Heart left ventricle (tissue), 13 donors: ENCODE data around the gene MLLT10.

Source experiments
- POLR2A ChIP-seq, 2 donors: fragments of 450-650 bp; IDR thresholded peaks; one replicate each; pipeline ENCODE4 v1.6.1; 2017; ENCODE audit warnings: antibody characterized with exemption in 2 of 2, mild to moderate bottlenecking in 2 of 2, moderate library complexity in 2 of 2
- TF ChIP-seq, protein P1 (sequence below), 12 donors: fragments of 200-600 bp; sonication (generic) in 4 of 12; IDR thresholded peaks; one replicate each; pipeline versions ENCODE4 v1.5.0 to v1.8.0; 2018 to 2022; ENCODE audit warnings: antibody characterized with exemption in 12 of 12, mild to moderate bottlenecking in 5 of 12
- donor health status: ischemic (EF 13 %, LVEDD 7.1; RV severe dilation, severe dysfunction).
- donor health status: DM: no; HTN: yes; CAD: no.
- donor health status: DM: no; HTN: no; CAD: no.
- donor health status: ischemic (EF 25% LVEDD 6.9; RV normal size, moderate dysfunction).
- donor health status: ischemic (EF 25% LVEDD 5.7; RV mildly dilated, moderate dysfunction).
- donor health status: ischemic (EF 35%, LVEDD 5.7; RV mildly dilated, moderate dysfunction).
- donor health status: nonischemic (EF 11% LVEDD 7.7; RV severe dilation, severe dysfunction).
- donor health status: DM: yes; HTN: yes; CAD: no.
- donor health status: PGD.
- donor health status: ischemic (EF 29% LVEDD 5.4; RV normal size, mild dysfunction).
- donor health status: nonischemic (EF 23%, LVEDD 6.1; RV moderate dilation, normal function).

GRCh38 chr10:21728618-21729017, 194.6 kb downstream of the MLLT10 start:
- no peak for TF ChIP-seq POLR2A (IDR thresholded peaks at IDR 0.05)
- TF ChIP-seq, protein P1, sequence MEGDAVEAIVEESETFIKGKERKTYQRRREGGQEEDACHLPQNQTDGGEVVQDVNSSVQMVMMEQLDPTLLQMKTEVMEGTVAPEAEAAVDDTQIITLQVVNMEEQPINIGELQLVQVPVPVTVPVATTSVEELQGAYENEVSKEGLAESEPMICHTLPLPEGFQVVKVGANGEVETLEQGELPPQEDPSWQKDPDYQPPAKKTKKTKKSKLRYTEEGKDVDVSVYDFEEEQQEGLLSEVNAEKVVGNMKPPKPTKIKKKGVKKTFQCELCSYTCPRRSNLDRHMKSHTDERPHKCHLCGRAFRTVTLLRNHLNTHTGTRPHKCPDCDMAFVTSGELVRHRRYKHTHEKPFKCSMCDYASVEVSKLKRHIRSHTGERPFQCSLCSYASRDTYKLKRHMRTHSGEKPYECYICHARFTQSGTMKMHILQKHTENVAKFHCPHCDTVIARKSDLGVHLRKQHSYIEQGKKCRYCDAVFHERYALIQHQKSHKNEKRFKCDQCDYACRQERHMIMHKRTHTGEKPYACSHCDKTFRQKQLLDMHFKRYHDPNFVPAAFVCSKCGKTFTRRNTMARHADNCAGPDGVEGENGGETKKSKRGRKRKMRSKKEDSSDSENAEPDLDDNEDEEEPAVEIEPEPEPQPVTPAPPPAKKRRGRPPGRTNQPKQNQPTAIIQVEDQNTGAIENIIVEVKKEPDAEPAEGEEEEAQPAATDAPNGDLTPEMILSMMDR (IDR thresholded peaks at IDR 0.05), result no peak
